Measurements from ENCODE around the gene TLR9.

- no peak for TF ChIP-seq CTCF (conservative IDR thresholded peaks at IDR 0.05)
- no peak for TF ChIP-seq ZFX (IDR thresholded peaks at IDR 0.05)
Measured at GRCh38 chr3:52272831-52273230, 47.4 kb upstream of the TLR9 start.
